Keratinocyte (primary cell): ENCODE results near the gene TACC3. TPM values are rescaled to one million over a fixed set of nuclear protein-coding genes. Genes with fewer than 3 reads are reported as not detected.

ENCODE experiments used
- DNase-seq: peaks from one replicate; pipeline ENCODE4 v3.0.0-alpha.2; 2011; ENCODE audit warnings: low read depth, missing footprints, low spot score
- FAIRE-seq: peaks from 2 replicates; lab custom pipeline; 2011; peaks lifted over from hg19 to GRCh38; lab: Jason Lieb, UNC
- H2AFZ ChIP-seq: 2 replicates; pipeline ENCODE4 v1.6.0; 2012; ENCODE audit warnings: low read length, control low read depth, inconsistent platforms; ENCODE audit not compliant: control insufficient read depth
- H3K27ac ChIP-seq: 2 replicates; pipeline ENCODE4 v1.5.1; 2011; ENCODE audit warnings: low read length; ENCODE audit not compliant: control insufficient read depth, insufficient read depth
- H3K27me3 ChIP-seq: 3 replicates; pipeline ENCODE4 v1.6.0; 2011; ENCODE audit warnings: low read length; ENCODE audit not compliant: control insufficient read depth, insufficient read depth; ENCODE audit errors: extremely low read depth
- H3K36me3 ChIP-seq, 2 experiments: 2 replicates in 1 of 2; 3 replicates in 1 of 2; pipeline ENCODE4 v1.5.1; 2011; ENCODE audit warnings: low read length in 2 of 2, mild to moderate bottlenecking in 1 of 2; ENCODE audit not compliant: control insufficient read depth in 2 of 2, insufficient read depth in 2 of 2; ENCODE audit errors: extremely low read depth in 1 of 2
- H3K4me1 ChIP-seq: 3 replicates; pipeline ENCODE4 v1.5.1; 2011; ENCODE audit warnings: low read length; ENCODE audit not compliant: control insufficient read depth, insufficient read depth; ENCODE audit errors: extremely low read depth
- H3K4me2 ChIP-seq: 3 replicates; pipeline ENCODE4 v1.6.0; 2011; ENCODE audit warnings: low read depth, low read length; ENCODE audit not compliant: control insufficient read depth, insufficient read depth; ENCODE audit errors: extremely low read depth
- H3K4me3 ChIP-seq, 3 experiments: fragments of 200-600 bp in 1 of 3; sonication (generic) in 1 of 3; 2 replicates in 2 of 3; 3 replicates in 1 of 3; pipeline ENCODE4 v1.5.1; 2011 to 2016; ENCODE audit warnings: low read length in 3 of 3, mild to moderate bottlenecking in 3 of 3, control low read depth in 2 of 3, inconsistent platforms in 1 of 3, low read depth in 1 of 3, mixed read lengths in 1 of 3, mixed run types in 1 of 3, moderate library complexity in 1 of 3; ENCODE audit not compliant: control insufficient read depth in 2 of 3, insufficient read depth in 2 of 3; ENCODE audit errors: extremely low read depth in 1 of 3
- H3K79me2 ChIP-seq: 2 replicates; pipeline ENCODE4 v1.6.0; 2012; ENCODE audit warnings: low read length; ENCODE audit not compliant: control insufficient read depth, insufficient read depth
- H3K9ac ChIP-seq: 3 replicates; pipeline ENCODE4 v1.6.0; 2011; ENCODE audit warnings: low read length; ENCODE audit not compliant: control insufficient read depth, insufficient read depth; ENCODE audit errors: extremely low read depth
- H3K9me1 ChIP-seq: 3 replicates; pipeline ENCODE4 v1.6.0; 2011; ENCODE audit warnings: low read length; ENCODE audit not compliant: control insufficient read depth, insufficient read depth; ENCODE audit errors: extremely low read depth
- H3K9me3 ChIP-seq: 2 replicates; pipeline ENCODE4 v1.5.1; 2012; ENCODE audit warnings: low read depth, low read length; ENCODE audit not compliant: control insufficient read depth
- H4K20me1 ChIP-seq: 3 replicates; pipeline ENCODE4 v1.6.0; 2011; ENCODE audit warnings: low read length; ENCODE audit not compliant: control insufficient read depth, insufficient read depth; ENCODE audit errors: extremely low read depth
- EZH2 ChIP-seq: IDR thresholded peaks from one replicate; pipeline ENCODE4 v1.6.1; 2012; ENCODE audit warnings: inconsistent platforms, mild to moderate bottlenecking, low read length, moderate library complexity
- dilution Hi-C: fragments of 300-500 bp; cut with MboI; formaldehyde crosslinking; loops from one replicate; pipeline ENCODE4 v1.7.0; 2020; ENCODE audit warnings: low sequenced_read_pairs; ENCODE audit not compliant: extremely low pct_ligation_motif_present
- polyA plus RNA-seq, 5 experiments: library from polyadenylated mRNA; depleted of rRNA in 3 of 5; stranded (reverse) in 3 of 5; stranded (forward) in 1 of 5; unstranded in 1 of 5; fragments of >200 nt; gene quantifications; 1 replicate in 1 of 5; 2 replicates in 3 of 5; 3 replicates in 1 of 5; pipeline versions ENCODE4 v1.2.1 to v1.2.3, GENCODE V29; 2011 to 2012; ENCODE audit warnings: missing spikeins in 2 of 5, low read depth in 1 of 5, low replicate concordance in 1 of 5
- TF ChIP-seq, protein P1 (sequence below), 3 experiments: IDR thresholded peaks in 1 of 3; conservative IDR thresholded peaks in 1 of 3; optimal IDR thresholded peaks in 1 of 3; 2 replicates in 2 of 3; 3 replicates in 1 of 3; pipeline versions ENCODE3 to v1.5.1; 2011; ENCODE audit warnings: low read length in 3 of 3, mild to moderate bottlenecking in 3 of 3, moderate library complexity in 2 of 3, control low read depth in 1 of 3, inconsistent platforms in 1 of 3; ENCODE audit not compliant: insufficient read depth in 2 of 3; ENCODE audit errors: extremely low read depth in 1 of 3

TACC3 gene
- polyA plus RNA-seq, 1 donor (not counting 4 experiments of a cell fraction or from before 2014, with no cell fraction given): 19.1 TPM

DNA sequence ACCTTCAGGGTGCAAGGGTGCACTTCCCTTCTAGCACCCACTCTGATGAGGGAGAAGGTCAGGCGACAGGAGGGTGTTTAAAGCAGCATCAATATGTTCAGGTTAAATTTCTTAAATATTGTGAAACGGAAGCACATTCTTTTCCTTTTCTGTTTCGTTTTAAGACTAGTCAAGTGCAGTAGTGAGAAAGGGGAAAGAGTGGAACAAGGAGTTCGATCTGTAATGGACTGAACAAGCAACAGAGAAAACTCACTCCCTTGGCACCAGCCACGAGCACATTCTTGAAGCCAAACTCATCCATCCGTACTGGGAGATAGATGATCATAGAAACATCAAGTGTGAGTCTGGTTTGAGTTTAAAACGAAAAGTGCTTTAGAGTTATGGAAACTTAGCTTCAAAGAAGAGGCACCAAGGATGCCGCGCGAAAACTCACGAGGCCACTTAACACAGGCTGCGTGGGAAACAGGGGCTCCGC lies 38.0 kb upstream of the TACC3 start:
- Histone ChIP-seq H4K20me1 (no peaks in the 10 kb centered on the region), H3K4me1 (peaks cover 10% of the 10 kb centered on the region), H3K9me3 (no peaks in the 10 kb centered on the region), H3K79me2 (no peaks in the 10 kb centered on the region), H3K4me2 (peak overlapping the region; percentile 92), H3K4me3 (peak overlapping the region; percentile 56 to 68 (median 62)), H2AFZ (peak overlapping the region; percentile 76), H3K9ac (peak overlapping the region; percentile 62), H3K27ac (peak overlapping the region; percentile 28), H3K36me3 (no peaks in the 10 kb centered on the region), H3K27me3 (no peaks in the 10 kb centered on the region), H3K9me1 (no peaks in the 10 kb centered on the region)
- DNase-seq: no peak
- TF ChIP-seq, protein P1, sequence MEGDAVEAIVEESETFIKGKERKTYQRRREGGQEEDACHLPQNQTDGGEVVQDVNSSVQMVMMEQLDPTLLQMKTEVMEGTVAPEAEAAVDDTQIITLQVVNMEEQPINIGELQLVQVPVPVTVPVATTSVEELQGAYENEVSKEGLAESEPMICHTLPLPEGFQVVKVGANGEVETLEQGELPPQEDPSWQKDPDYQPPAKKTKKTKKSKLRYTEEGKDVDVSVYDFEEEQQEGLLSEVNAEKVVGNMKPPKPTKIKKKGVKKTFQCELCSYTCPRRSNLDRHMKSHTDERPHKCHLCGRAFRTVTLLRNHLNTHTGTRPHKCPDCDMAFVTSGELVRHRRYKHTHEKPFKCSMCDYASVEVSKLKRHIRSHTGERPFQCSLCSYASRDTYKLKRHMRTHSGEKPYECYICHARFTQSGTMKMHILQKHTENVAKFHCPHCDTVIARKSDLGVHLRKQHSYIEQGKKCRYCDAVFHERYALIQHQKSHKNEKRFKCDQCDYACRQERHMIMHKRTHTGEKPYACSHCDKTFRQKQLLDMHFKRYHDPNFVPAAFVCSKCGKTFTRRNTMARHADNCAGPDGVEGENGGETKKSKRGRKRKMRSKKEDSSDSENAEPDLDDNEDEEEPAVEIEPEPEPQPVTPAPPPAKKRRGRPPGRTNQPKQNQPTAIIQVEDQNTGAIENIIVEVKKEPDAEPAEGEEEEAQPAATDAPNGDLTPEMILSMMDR (optimal IDR thresholded peaks at IDR 0.05 in 1 of 3, IDR thresholded peaks at IDR 0.05 in 1 of 3, conservative IDR thresholded peaks at IDR 0.05 in 1 of 3; ENCODE audit: extremely low read depth in 1 of 3, insufficient read depth in 2 of 3, low read length in 3 of 3): no peak
- no peak for TF ChIP-seq EZH2
- peak; percentile 84 for FAIRE-seq
- dilution Hi-C loops: no loop called here

DNA sequence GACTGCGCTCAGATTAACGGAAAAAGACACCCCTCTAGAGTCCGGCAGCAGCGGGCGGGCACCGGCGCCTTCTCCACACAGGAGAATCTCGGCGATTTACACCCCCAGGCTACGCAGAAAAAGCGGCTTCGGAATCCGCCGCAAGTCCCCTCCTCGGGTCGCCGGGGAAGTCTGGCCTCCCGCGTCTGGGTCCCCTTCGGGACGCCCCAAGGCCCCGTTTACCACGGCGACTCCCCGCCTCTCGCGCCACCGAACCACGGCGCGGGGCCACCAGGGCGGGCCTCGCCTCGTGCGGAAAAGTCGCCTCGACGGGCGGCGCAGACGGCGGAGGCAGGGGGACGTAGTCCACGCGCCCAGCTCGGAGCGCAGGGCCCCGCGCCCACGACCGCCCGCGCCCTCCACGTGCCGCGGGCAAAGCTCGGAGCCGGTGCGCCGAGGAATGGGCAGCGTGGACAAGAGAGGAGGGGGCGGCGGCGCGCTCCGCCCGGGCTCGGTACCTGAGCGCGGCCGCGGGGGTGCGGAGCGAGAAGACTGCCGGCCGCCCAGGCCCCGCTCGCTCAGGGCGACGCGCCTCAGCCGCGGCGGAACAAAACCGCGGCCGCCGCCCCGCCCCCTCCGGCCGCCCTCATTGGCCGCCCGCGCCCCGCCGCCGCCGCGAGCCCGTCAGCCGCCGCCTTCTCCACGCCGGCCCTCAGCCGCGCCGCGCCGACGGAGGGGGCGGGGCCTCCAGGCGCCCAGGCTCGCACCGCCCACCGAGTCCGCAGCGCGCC lies 37.4 kb upstream of the TACC3 start, which contains the start of gene FAM53A:
FAM53A (minus strand) TSS at position 578 of the 770 bp plus-strand sequence. CDS start 15,572 bp downstream, outside the sequence.
- Histone ChIP-seq H3K4me2 (peak within 1 kb of the TSS; percentile 92), H3K27ac (peak within 1 kb of the TSS; percentile 28), H2AFZ (peak within 1 kb of the TSS; percentile 76), H3K9me3 (no peaks in the 10 kb centered on the region), H3K4me1 (peaks cover 10% of the 10 kb centered on the region), H4K20me1 (no peaks in the 10 kb centered on the region), H3K9ac (peak within 1 kb of the TSS; percentile 62), H3K27me3 (no peaks in the 10 kb centered on the region), H3K36me3 (no peaks in the 10 kb centered on the region), H3K4me3 (peak within 1 kb of the TSS; percentile 56 to 68 (median 62)), H3K9me1 (no peaks in the 10 kb centered on the region), H3K79me2 (no peaks in the 10 kb centered on the region)
- TF ChIP-seq EZH2: no peak
- TF ChIP-seq, protein P1 (optimal IDR thresholded peaks at IDR 0.05 in 1 of 3, IDR thresholded peaks at IDR 0.05 in 1 of 3, conservative IDR thresholded peaks at IDR 0.05 in 1 of 3; ENCODE audit: extremely low read depth in 1 of 3, insufficient read depth in 2 of 3, low read length in 3 of 3): no peak
- DNase-seq (no peak), FAIRE-seq (no peak)
- dilution Hi-C loops: no loop called here
